ENCODE data around the gene GRIK2.

The GRIK2 gene

DNA sequence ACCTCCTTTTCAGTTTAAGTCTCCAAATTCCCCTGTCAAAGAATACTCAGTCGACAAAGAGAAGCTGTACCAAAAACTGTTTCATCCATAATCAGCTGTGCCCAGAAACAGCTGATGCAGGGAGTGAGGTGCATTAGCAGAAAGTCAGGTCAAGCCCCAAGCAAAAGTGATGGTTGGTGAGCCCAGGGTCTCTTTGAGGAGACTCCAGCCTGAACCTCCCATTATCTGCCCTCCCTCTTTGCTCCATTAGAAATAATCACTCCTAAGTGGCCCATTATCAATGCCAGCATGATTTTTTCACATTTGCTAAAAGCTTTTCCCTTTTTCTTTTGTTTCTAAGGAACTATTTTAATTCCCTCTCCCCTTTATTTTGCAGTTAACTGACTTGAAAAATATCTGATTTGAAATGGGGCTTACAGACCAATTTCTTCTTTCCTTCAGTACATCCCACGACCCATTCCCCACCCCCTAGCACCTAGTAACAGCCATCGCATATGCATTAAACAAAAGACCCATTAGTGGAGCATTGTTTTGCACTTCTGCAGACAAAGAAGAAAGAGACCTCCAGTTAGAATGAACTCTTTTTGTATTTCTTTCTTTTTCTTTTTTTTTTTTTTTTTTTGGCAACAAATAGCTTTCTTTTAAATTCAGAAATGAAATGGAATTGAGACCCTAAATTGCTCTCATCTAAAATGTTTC lies 257.0 kb downstream of the GRIK2 start:
- DNase-seq: no peak

DNA sequence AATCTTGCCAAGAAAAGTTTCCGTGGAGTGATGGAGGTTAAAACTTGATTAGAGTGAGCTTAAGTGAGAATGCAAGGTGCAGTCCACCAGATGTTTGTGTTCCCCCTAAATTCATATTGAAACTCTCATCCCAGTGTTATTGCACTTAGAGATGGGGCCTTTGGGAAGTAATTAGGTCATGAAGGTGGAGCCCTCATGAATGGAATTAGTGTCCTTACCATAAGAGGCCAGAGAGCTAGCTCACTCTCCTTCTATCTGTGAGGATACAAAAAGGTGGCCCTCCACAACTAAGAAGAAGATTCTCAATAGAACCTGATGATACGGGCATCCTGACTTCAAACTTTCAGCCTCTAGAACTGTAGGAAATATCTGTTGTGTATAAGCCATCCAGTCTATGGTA lies 258.6 kb downstream of the GRIK2 start:
- DNase-seq: no peak

DNA sequence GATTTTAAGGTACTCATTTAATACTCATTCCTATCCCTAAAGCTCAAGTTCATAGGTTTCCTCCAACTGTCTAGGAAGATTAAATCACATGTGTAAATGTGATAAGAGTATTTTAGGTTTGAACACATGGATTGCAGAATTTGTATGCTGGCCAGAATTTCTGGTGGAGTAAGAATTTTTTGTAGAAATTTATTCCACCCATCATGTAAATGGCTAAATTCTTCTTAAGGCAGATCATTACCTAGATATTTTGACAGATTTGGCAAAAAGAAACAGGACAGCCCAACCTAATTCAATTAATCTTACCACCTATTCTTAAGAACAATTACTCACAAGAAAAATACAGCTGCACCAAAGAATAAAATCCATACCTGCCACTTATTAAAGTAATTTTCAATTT lies 261.6 kb downstream of the GRIK2 start:
- no peak for DNase-seq

DNA sequence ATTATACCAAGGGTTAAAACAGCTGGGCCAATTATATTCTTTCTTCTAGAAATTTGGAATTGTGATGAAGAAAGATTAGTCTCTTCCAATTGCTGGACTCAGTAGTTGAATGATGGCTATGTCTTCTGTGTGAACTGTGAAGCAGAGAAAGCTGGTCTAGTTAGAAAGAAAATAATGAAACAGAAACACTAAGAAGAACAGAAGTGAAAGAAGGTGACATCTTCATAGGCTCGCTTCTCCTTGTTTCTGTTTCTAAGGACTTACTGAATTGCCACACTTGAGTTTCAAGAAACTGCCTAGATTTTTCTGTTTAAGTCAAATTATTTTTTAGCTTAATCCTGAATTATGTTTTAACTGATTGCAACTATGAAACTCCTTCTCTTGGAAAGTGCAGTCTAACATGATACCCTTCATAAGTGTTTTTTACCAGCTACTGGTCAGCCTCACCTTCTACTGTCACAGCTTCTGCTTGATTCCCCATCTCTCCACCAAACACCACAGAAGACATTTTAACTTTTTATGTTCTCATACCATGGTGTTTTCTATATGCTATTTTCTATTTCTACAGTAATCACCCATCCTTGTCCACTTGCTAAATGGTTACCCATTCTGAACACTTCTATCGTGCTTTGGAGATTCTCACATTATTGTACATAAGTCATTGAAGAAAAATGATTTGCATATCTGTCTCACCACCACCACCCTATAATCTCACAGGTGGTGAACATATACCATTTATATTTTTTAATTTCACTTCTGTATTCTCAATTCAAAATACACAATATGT lies 268.8 kb downstream of the GRIK2 start:
- no peak for DNase-seq

DNA sequence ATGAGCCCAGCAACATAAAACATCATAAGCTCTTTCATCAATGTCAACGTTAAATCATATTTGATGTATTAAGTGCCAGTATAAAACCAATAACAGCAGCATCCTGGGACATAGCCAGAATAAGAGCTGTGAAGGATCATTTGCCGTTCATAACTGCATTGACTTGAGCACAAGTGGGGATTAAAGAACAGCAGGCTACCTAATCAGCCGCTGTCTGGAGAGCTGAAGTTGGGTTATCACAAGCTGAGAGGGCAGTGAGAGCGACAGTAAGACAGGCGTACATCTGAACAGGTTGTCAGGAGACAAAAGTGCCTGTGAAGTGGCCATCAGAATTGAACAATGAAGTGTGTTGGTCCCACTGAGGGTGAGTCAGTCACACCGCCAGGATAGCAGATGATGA lies 269.6 kb downstream of the GRIK2 start:
- no peak for DNase-seq

DNA sequence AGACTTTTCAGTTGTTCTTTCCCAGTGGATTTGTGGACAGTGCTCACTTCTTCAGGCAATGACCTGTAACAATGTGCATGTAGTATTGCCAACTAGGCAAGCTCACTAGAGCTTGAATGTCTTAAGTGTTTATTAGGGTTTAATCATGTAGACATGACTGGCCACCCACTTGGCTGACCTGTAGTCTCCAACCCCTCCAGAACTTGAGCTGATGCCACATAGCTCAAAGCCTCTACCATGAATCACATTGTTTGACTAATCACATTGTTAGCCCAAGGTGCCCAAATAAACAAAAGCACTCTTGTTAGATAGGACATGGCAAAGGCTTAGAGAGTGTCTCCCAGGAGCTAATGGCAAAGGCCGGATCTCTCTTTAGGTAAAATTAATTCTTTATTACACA lies 272.7 kb downstream of the GRIK2 start:
- no peak for DNase-seq

DNA sequence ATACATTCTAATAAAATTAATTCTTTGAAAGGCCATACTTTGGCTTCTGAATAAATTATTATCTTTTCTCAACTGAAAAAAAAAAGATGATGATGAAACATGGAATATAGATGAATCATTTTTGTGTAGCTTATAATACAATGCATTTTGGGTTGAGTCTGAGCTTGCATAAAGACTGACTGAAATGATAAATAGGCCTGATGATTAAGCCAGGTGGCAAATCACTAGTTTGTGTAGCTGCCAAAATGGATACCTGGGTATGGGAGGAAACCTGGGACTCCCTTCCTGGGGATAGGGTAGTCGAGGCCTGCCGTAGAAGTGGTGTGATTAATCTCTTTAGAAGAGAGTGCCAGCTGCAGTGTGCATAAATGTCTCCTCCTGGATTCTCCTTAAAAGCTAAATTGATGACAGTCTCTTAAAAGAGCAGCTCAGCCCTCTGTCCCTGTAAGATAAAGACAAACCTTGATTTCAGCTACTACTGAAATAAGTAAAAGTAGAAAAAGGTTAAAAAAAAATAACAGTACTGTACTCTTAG lies 275.1 kb downstream of the GRIK2 start:
- no peak for DNase-seq

DNA sequence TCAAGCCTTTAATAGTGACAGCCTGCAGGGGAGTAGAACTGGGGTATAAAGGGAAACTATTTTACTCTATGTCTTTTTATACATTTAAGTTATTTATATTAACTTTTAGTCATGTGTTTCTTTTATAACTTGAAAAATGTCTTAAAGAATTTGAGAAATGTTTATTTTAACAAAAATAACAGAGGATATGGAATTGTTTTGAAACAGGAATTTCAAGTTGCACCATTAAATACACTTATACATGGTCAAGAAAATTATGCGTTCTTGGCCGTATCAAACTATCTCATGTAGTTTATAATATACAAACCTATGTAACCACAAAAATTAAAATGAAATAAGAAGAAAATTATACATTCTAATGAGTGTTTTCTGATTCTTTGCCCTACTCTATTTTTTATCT lies 282.7 kb downstream of the GRIK2 start:
- no peak for DNase-seq

DNA sequence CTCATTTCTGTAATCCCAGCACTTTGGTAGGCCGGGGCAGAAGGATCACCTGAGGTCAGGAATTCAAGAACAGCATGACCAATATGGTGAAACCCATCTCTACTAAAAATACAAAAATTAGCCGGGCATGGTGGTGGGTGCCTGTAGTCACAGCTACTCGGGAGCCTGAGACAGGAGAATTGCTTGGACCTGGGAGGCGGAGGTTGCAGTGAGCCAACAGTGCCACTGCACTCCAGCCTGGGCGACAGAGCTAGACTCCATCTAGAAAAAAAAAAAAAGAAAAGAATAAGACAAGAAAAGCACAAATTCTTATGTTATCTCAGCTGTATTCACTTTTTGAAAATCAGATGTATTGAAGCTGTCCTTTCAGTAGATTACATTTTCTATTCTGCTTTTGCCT lies 289.4 kb downstream of the GRIK2 start:
- DNase-seq: no peak

DNA sequence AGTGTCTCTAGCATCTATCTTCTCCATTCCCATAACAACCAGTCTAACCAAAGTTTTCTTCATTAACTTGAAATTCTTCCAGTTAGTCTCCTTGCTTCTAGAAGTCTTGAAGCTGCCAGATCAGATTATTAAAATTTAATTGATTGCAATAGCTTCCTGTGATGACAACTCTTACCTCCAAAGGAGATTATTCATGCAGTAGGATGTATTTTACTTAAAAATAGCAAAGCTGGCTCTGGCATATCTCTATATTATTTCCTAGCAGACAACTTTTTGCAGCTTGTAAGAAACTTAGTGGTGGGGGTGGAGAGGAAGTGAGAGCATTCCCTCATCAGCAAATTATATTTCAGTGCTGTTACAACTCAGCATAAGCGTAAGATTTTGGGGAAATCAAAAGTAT lies 290.4 kb downstream of the GRIK2 start:
- DNase-seq: no peak

DNA sequence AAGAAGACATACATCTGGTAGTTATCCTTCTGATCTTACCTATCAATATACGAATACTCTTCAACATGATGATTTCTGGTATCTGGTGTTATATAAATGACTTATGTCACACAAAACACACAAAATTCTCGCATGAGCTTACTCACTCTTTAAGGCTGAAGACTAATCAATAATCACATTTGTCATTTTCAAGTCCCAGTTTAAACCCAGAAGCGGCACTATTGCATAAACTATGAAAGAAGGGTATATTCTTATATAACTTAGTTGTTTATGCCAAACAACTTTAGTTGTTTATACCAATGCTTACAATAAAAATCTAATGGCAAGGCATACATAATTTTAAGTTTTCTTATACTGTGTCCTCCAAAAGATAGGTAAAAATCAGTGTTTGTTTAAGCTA lies 293.1 kb downstream of the GRIK2 start:
- DNase-seq: no peak

DNA sequence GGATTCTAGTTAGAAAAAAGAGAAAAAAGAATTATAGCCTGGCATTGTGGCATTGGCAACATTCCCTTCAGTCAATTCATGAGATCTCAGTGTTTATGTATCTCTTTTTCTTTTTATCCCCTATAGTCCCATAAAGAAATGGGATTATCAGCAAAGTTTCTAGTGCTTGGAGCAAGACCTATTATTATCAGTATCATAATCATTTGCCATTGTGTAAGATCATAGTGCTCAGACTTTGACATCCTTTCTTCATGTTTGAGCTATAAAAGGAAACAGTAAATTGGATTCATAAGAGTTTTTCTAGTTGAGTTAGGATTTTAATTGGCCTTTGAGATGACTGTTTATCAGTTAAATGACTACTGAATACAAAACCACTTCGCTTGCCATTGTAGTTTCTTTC lies 295.6 kb downstream of the GRIK2 start:
- no peak for DNase-seq

DNA sequence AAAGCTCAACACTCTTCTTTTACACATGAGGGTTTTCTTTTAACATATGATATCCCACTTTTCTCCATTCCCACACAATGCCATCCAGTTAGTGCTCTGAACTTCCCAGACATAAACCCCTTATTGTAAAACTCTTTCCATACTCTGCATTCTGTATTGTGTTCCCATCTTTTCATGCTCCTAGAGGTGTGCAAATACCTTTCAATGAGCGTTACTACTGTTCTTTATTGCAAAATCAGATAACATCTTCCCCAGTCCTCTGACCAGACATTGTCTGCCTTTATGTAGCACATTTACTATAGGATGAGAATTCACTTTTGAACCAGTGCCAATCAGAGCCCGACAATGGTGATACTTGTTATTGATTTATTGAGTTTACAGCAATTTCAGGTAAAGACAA lies 296.2 kb downstream of the GRIK2 start:
- no peak for DNase-seq

DNA sequence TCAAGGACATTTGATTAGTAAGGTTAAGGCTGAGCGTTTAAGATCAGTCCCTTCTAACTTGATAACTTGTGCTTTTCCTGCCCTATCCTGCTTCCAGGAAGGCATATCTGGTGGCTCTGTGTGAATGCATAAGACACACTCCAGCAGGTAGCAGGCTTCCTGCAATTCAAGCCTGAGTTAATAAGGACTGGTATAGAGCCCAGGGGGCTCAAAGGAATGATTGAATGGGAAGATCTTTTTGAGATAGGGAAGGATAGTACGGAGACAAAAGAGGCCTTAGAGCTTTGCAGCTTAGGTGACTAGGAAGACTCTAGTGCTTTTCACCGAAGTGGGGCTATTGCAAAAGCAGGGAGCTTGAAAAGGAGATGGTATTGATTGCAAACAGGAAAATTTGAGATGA lies 307.1 kb downstream of the GRIK2 start:
- no peak for DNase-seq

DNA sequence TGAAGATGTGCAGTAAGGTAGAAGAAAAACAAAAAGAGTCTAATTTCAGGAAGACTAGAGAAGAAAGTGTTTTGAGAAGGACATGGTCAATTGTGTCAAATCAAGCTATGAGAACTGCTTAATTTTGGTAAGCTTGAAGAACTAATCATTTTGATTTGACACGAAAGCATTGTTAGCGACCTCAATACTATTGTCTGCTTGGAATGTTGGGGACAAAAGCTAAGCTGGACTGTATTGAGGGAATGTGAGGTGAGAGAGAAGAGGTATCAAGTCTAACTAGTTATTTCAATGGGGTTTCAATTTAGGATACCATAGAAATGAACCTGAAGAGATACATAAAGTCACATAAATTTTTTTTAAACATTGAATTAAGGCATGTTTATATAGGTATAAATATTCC lies 309.8 kb downstream of the GRIK2 start:
- DNase-seq: no peak

DNA sequence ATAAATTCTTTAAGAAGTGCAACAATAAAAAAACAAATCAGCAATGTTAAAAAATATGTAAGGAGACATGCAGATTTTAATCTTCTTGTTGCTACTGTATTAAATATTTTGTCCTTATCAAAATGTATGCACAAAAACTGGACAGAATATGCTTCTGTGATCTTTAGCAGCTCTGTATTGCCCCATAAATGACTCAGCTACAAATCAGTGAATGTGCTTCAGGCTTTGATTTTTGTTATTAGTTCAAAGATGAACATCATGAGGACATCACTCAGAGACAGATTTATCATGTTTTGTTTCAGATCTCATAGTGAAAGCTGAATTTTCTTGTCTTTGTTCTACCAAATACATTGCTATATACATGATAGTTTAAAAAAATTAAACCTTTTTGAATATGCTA lies 312.4 kb downstream of the GRIK2 start:
- no peak for DNase-seq

DNA sequence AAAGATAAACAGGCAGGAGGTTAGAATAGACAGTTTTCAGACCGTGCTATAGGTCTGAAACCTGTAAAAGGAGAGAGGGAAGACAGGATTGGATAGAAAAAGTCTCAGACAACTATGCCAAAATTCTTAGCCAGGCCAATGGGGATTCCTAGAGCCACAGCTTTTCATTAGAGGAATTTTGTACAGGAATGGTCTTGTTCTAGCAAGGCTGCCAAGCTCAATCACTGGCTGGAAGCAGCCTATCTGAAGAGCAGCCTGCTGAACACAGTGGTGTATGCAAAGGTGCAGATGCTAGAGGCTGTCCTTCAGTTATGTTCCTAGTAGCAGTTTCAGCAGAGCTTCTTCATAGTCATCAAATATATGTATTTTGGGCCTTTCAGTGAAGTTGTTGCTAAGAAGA lies 313.1 kb downstream of the GRIK2 start:
- no peak for DNase-seq

DNA sequence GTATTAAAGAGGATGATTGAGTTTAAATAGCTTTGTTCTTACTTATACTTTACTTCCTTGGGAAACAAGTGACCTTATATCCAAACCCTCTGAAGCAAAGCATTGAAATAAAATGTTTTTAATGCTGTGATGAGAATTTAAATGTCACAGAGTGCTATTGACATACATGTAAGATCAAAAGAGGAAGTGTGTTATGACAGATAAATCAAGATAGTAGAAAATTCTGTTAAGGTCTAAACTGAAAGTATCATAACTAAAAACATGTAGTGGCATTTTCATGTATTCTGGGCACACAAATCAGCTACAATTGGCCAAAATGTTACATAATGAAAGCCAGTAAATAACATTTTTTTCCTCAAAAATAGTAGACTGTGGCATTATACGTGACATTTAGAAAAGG lies 318.0 kb downstream of the GRIK2 start:
- DNase-seq: no peak

DNA sequence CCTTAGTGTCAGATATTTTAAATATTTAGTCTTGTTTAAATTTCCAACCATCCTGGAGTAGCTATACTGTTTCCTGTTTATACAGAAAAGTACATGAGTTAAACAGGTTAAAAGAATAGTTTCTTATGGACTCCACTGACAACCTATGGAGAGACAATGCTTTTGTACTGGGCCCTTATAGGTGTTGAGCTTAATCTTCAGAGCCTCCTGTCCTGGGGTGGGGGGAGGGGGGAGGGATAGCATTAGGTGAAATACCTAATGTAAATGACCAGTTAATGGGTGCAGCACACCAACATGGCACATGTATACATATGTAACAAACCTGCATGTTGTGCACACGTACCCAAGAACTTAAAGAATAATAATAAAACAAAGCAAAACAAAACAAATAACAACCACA lies 322.9 kb downstream of the GRIK2 start:
- no peak for DNase-seq

DNA sequence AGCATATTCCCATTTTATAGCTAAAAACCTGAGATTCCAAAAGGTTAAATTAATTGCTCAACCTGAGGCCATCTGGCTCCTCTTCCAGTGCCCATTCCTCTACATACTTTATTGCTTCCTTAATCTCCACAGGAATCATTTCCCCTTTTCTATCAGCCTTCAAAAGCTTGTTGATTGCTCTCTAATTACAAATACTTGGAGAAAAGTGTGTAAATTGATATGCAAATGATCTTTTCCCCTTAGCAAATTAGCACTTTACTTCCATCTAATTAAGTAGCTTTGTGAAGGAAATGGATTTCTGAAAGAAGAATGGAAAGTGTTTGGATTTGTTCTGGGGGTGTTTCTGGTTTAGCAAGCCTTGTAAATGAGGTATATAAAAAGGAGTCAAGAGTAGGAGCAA lies 323.3 kb downstream of the GRIK2 start:
- no peak for DNase-seq

DNA sequence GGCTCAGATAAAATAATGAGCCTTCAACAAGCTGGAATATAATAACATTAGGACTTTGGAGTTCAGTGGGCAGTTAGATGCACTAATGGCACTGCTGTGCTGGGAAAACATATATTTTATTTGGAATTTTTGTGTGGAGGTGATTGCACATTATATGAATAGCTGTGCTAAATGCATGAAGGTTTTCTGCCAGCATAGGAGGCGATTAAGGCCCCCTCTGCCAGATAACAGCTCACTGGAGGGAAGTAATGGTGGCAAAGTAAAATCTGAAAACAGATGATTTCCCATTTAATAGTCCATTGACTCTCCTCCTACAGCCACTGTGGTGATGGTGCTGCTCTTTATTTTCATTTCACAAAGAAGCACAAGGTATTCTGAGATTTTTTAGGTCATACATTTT lies 326.0 kb downstream of the GRIK2 start:
- DNase-seq: no peak

DNA sequence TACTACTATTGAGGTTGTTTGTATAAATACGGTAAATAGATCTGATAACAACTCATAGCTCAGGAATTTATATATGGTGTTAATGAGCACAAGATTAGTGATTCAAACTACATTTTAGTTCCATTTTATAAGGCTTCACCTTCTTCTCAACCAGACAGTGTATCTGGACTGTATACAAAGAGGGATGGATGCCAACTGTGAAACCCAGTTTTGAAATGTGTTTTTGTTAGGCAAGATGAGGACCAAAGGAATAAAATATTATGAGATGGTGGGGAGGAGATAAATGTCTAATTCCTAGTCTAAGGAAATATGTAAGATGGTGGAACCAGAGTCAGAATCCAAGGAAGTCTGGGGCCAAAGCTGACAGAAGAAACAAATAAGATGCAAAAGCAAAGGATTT lies 329.0 kb downstream of the GRIK2 start:
- DNase-seq: no peak

DNA sequence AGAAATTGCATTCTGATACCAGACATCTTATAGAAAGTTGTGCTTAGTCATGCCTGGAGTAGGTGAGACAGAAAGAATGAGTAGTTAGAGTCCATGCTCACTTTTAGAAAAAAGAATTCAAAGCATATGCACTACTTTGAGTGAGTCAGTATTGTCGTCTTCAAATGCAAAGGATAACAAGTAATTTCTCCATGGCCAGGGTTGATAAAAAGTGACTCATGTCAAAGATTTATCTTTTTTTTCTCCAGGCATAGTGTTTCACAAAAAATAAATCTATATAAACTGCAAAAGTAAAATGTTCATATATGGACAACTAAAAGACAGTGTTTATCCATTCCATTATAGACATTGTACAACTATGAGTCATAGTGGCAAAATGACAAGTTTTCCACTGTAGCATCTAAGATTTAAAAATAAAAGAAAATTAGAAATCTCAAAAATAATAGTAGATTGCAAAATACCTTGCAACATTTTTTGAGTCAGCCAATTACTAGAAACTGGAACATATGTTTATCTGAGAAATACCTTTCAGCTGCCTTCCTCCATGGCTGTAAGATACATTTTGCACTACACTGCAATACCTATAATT lies 329.6 kb downstream of the GRIK2 start:
- no peak for DNase-seq

DNA sequence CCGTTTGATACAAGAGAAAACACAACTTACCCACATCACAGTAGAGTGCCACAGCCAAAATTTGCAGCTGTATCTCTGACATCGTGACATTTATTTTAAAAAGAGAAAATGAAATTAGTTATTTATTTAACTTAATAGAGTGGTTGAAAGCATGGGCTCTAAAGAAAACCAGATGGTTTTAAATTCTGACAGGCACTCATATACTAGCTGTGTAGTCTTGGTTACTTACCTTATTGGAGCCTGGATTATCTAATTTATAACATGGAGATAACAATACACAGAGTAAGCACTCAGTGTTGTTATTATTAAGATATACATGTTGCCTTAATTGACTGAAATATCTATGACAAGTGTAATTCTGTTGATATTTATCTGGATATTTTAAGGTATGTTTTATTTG lies 334.9 kb downstream of the GRIK2 start:
- DNase-seq: no peak

All from GDM1 (cell line).